Posterior vena cava (tissue), 2 donors: ENCODE results near the gene VWDE. TPM values are rescaled to one million over a fixed set of nuclear protein-coding genes. Genes with fewer than 3 reads are reported as not detected.

Source experiments
- DNase-seq: peaks from one replicate; pipeline ENCODE4 v3.0.0-alpha.2; 2020; ENCODE audit warnings: low spot score
- intact Hi-C, 2 donors: fragments of 100-400 bp; cut with DNase I; formaldehyde crosslinking; loops; one replicate each; pipeline versions ENCODE4 v1.14.1 to v1.14.2; 2022 to 2023
- total RNA-seq, 2 donors: library from RNA; stranded (reverse); fragmentation: NEBNext Ultra II Directional; extraction: Animal tissue kit (Norgen Biotek cat#: 25700); gene quantifications; one replicate each; pipeline ENCODE4 v1.2.1, GENCODE V29; 2021
- donor health status: DM: yes; HTN: yes; CAD: no.
- donor health status: DM: yes; HTN: yes; CAD: no.

VWDE gene
- total RNA-seq, 2 donors from 2014 or later = 0.09 to 0.10 TPM

- intact Hi-C loops = no loop called here
- no peak for DNase-seq
Measured at GRCh38 chr7:12357508-12357907, 46.2 kb downstream of the VWDE start.

GRCh38 chr7:12351843-12352242, 51.8 kb downstream of the VWDE start:
- intact Hi-C loops = no loop called here

DNA sequence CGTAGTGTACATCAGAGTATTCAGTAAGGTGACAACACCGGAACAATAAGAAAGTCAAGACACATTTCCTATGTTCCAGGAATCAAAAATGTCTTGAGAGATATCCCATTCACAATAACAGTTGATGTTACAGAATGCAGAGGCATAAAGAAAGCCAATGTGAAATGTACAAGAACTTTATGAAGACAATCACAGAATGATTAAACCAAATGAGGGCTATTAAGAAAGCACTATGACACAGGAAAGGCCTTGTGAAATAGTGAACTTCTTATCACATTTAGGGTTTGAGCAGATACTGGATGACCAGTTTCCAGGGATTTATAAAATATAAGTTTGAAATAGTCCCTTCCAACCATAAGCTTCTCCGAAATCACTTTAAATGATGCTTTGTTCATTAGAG, 52.7 kb downstream of the VWDE start:
- intact Hi-C loops = no loop called here
- DNase-seq = no peak

More at GRCh38 chr7:12351843-12352242, 51.8 kb downstream of the VWDE start:
- DNase-seq = no peak

GRCh38 chr7:12337095-12337494, 66.6 kb downstream of the VWDE start:
- intact Hi-C loops = no loop called here
- DNase-seq = no peak

- intact Hi-C loops = no loop called here
- no peak for DNase-seq
Measured at GRCh38 chr7:12328888-12329770, 74.5 kb downstream of the VWDE start.

GRCh38 chr7:12327922-12328321, 75.7 kb downstream of the VWDE start:
- intact Hi-C loops = no loop called here
- no peak for DNase-seq

DNA sequence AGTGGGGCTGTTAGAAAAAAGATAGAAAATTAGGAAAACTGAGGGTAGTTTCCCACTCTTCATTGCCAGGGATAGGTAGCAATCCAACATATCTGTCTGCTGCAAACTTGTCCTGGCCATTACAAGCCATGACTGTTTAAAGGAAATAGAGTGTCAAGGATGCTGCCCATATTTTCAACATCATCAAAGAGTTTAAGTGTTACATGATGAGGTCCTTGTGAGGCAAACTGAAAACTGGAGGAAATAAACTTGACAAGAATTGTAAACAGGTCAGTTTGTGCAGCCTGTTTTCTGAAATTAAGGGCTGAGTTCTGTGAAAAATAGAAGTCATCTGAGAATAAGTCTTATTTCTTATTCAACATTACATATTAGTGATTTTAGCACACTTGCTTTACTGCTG, 78.0 kb downstream of the VWDE start:
- intact Hi-C loops = no loop called here
- no peak for DNase-seq

- DNase-seq = no peak
- intact Hi-C loops = no loop called here
Measured at GRCh38 chr7:12323415-12323814, 80.2 kb downstream of the VWDE start.

DNA sequence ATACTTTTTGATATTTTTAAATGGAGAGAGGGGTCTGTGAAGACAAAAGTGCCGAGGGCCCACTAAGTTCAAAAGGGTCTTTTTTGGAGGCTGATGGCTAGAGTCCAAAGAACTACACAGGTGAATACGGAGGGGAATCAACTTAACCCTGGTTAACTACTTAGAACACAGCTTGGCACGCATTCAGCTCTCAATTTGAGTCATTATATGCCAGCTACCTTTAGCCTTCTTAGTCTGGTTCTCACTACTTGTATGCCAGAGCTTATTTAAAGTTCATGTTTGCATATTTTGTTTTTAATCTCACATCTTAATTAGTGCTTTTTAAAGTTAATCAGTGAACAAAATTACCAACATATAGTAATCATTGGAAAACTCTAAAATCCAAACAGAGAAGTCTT, 80.8 kb downstream of the VWDE start:
- intact Hi-C loops = no loop called here
- DNase-seq = no peak

DNA sequence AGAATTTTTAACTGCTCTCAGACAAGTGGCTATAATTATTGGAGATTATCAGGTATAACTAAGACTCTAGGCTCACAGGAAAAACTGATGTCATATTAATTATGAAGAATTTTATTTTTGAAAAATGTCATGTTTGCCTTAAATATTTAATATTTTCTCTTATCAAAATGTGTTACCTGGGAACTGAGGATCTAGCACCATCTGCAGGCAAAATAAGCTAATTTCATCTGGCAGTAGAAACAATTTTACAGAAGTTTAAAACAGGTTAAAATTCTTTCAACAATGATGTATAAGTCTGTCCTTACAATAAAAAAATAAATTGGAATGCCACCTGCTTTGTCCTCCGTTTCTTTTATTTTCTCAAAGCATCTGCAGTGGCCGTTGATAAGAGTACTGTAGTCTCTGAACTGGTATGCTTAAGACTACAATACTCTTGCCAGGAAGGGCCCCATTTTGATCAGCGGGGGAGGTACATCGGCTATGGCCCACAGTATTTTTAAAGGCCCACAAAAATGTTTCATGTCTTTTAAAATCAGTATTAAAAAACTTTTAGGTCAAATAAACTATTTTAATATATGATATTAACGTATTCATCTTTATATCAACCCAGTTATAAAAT, 81.3 kb downstream of the VWDE start:
- intact Hi-C loops = no loop called here
- no peak for DNase-seq

DNA sequence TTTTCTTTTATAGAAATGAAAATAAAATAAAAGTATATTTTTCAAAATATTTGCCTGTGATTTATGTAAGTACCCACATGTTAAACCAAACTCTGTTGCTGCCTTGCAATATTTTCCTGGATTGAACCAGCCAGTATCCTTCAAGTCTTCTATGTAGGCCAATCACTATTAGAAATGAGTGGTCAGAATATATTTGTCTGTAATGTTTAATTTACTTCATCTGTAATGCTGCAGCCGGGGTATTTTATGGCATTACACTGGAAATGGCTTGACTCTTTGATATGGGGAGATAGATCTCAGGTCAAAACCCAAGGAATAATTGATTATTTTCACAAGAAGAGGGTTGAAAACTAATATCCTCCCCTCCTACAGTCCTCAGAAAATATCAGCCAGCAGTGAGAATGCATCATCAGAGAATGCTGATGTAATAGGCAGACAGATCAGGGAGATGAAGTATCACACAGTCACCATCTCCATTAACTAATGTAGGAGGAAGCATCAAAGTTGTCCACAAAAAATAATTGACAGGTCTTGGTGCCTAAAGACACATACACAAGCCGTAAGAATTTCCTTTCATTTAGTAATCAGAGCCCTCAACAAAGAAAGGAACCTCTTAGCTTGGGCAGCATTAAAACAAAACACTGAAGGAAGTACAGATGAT, 82.5 kb downstream of the VWDE start:
- intact Hi-C loops = no loop called here
- no peak for DNase-seq

DNA sequence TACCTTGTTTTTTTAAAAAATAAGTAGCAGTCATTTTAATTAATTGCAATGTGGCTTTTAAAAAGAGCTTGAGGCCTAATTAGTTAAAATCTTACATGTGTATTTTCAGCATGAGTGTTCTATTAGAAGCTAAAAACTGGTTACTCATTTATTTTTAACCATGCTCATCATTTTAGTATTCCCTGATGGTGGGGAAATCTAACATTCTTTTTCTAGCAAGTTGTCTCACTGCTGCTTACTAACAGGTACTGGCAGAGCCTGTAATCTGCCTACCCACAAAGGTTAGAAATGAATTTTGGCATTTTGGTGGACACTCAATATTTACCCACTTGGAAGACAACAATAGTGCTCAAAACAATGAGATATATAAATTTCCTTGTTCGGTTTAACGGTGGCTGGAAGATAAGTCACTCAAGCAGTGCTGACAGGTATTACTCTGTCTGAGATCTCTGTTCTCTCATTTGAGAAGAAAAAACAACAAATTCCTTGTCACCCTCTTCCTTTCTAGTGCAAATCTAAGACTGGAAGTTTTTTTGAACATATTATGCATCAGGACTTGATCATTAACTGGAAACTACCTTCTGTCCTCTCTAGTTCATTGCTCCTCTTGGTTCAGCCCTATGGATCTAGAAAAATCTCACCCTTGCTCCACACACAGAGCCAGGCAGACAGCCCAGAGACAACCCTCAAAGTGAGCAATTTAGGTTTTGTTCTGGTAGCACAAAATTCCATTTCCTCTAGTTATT, 83.3 kb downstream of the VWDE start:
- intact Hi-C loops = no loop called here
- no peak for DNase-seq

GRCh38 chr7:12317675-12318074, 86.0 kb downstream of the VWDE start:
- intact Hi-C loops = no loop called here
- DNase-seq = no peak

GRCh38 chr7:12316925-12317324, 86.7 kb downstream of the VWDE start:
- intact Hi-C loops = no loop called here
- no peak for DNase-seq

GRCh38 chr7:12315049-12315448, 88.6 kb downstream of the VWDE start:
- intact Hi-C loops = no loop called here
- no peak for DNase-seq

GRCh38 chr7:12314199-12314598, 89.5 kb downstream of the VWDE start:
- intact Hi-C loops = no loop called here

GRCh38 chr7:12305502-12305901, 98.2 kb downstream of the VWDE start:
- DNase-seq = no peak
- intact Hi-C loops = no loop called here

More at GRCh38 chr7:12314199-12314598, 89.5 kb downstream of the VWDE start:
- DNase-seq = no peak

DNA sequence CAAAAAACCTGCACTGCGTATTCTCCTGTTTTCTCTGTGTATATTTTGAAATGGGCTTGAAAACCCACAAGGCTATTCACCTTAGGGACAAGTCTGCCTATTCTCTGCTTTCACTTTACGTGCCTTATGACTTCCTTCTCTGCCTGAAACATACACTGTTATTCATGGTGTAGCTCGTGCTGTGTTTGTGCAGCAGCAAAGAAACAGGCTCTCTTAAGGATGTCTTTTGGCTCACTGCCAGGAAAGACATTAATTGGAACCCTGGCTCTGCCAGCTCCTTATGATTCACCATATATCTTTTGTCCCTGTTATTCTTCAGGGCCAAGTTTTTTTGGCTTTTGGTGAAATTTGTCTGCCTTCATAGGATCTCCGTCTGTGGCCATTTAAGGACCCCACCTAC, 100.2 kb downstream of the VWDE start:
- no peak for DNase-seq
- intact Hi-C loops = no loop called here

GRCh38 chr7:12303062-12303461, 100.6 kb downstream of the VWDE start:
- intact Hi-C loops = no loop called here
- DNase-seq = no peak

GRCh38 chr7:12300415-12300814, 103.2 kb downstream of the VWDE start:
- no peak for DNase-seq
- intact Hi-C loops = no loop called here
